Measurements from ENCODE around the gene AATF.
A peak's percentile ranks its signal among the peaks of the same experiment; 100 is the strongest.

The AATF gene

DNA sequence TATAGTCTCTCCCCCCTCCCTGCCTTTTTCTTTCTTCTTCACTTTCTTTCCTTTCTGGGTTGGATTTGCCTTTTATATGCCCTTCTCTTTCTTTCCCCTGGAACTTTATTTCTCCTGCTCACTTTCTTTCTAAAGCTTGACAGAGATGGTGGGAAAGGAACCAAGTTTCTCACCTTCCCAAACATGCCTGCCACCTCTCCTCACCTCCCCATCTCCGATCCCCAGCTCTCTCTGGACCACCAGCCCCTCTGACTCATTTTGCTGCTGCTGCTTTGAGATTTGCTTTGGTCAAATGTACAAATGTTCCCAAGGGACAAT lies 18.2 kb upstream of the AATF start:
- no peak for DNase-seq (ENCODE audit: low read depth in 2 of 2)
- TF ChIP-seq, protein P1, sequence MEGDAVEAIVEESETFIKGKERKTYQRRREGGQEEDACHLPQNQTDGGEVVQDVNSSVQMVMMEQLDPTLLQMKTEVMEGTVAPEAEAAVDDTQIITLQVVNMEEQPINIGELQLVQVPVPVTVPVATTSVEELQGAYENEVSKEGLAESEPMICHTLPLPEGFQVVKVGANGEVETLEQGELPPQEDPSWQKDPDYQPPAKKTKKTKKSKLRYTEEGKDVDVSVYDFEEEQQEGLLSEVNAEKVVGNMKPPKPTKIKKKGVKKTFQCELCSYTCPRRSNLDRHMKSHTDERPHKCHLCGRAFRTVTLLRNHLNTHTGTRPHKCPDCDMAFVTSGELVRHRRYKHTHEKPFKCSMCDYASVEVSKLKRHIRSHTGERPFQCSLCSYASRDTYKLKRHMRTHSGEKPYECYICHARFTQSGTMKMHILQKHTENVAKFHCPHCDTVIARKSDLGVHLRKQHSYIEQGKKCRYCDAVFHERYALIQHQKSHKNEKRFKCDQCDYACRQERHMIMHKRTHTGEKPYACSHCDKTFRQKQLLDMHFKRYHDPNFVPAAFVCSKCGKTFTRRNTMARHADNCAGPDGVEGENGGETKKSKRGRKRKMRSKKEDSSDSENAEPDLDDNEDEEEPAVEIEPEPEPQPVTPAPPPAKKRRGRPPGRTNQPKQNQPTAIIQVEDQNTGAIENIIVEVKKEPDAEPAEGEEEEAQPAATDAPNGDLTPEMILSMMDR (IDR thresholded peaks at IDR 0.05; ENCODE audit: low read depth, low read length), result no peak
- no peak overlapping the region for H3K4me3 ChIP-seq (replicated peaks in 1 of 2; ENCODE audit: low read depth in 2 of 2, low read length in 2 of 2)

DNA sequence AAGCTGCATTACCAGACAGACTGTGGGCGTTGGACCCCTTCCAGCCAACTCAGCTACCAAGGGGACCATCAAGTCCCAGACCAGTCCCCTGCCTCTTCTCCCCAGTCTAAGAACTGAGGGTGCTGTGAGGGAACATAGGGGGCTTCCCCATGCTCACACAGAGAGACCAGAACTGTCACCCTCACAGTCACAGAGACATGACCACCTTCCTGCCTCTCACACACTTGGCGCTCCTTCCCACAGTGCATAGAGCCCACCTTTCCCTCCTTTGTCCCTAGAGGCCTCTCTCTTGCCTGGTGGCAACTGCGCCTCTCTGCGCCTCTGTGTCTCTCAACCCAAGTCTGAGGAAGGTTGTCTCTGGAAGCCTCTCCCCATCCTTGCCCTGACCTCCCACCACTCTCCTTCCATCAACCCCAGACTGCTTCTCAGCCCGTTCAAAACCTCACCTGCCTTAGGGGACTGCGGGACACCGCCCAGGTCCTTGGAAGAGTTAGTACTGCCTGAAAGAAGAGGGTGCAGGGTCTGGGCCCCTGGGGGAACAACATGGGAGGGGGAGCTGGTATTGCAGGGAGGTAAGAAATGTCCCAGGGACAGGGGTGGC lies 17.6 kb upstream of the AATF start:
- no peak for DNase-seq (ENCODE audit: low read depth in 2 of 2)
- TF ChIP-seq, protein P1 (IDR thresholded peaks at IDR 0.05; ENCODE audit: low read depth, low read length), result no peak
- no peak overlapping the region for H3K4me3 ChIP-seq (replicated peaks in 1 of 2; ENCODE audit: low read depth in 2 of 2, low read length in 2 of 2)

DNA sequence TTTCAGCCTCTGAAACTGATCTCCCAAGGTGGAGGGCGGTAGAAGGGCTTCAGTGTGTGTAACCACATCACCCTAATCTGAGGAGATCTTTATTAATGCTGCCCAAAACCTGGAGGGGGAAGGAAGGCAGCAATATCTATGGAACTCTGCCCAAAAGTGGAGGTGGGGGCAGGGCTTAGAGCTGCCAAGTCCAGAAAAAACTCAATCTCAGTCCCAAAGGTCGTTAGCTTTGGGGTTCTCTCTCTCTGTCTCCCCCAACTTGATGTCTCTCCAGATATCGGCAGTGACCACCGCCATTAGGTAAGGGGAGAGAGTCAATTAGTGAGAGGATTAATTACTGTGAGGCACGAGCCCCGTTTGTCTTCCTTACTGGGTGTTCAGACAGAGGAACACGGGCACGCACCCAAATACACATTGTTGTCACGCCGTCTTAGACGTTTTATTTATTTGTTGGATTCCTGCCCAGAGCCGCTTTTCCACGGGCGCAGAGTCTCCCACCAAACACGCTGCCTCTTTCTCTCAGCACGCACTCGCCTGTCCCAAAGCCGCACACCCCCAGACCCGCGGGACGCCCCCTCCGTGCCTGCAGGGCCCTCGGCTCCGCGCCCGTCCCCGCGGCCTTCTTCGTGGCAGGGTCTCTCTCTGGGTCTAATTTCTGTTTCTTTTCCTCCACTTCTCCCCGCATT lies 16.9 kb upstream of the AATF start:
- peak in 1 of 2 donors; percentile 38 for DNase-seq (ENCODE audit: low read depth in 2 of 2)
- no peak overlapping the region for H3K4me3 ChIP-seq (replicated peaks in 1 of 2; ENCODE audit: low read depth in 2 of 2, low read length in 2 of 2)
- TF ChIP-seq, protein P1 (IDR thresholded peaks at IDR 0.05; ENCODE audit: low read depth, low read length), result no peak

DNA sequence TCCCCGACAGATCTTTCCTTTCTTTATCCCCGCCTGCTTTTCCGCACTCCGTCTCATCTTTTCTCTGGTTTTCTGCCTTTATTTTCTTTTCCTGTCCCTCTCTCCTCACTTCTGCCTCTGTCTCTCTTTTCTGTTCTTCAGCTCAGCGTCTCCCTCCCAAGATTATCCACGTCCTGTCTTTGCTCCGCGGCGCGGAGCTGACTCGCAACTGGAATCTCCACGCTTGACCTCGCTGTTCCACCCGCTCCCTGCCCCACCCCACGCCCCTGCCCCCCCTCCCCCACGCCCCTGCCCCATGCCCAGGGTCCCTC lies 16.4 kb upstream of the AATF start:
- no peak for DNase-seq (ENCODE audit: low read depth in 2 of 2)
- no peak overlapping the region for H3K4me3 ChIP-seq (replicated peaks in 1 of 2; ENCODE audit: low read depth in 2 of 2, low read length in 2 of 2)
- TF ChIP-seq, protein P1 (IDR thresholded peaks at IDR 0.05; ENCODE audit: low read depth, low read length), result no peak

DNA sequence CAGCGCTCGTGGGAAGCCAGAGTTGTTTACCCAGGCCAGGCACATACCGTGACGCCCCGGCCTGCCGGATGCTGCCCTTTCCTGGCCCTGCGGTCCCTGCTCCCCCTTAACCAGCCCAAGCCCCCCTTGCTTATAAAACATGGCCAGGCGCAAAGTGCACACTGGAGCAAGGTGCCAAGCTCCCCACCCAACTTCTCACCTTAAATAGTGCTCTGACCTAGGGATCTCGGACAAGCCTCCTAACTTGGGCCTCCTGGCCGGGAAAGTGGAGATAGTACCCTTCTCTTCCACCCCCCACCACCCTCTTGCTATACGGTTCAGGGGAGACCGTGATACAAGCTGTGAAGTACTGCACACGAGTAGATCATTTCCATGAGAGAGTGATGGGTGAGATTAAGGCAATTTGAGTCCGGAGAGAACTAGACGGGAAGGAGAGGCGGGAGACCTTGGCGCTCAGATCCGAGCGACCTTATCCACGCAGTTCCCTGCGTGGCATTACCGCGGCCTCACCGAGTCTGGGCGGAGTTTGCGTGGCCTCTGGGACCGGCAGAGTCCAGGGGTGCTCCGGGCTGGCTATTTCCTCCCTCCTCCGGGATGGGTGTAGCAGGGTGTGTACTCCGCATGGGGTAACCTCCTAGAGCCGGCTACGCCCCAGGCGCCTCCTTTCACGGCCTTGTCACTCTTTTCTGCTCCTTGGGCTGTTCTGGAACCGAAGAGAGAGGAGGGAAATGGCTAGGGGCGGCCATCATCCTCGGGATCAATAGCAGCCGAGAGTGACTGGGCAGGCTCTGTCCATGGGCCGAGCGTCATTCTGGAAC lies 15.9 kb upstream of the AATF start:
- DNase-seq (ENCODE audit: low read depth in 2 of 2), result no peak
- TF ChIP-seq, protein P1 (IDR thresholded peaks at IDR 0.05; ENCODE audit: low read depth, low read length), result no peak
- H3K4me3 ChIP-seq (replicated peaks in 1 of 2; ENCODE audit: low read depth in 2 of 2, low read length in 2 of 2), result no peak overlapping the region

DNA sequence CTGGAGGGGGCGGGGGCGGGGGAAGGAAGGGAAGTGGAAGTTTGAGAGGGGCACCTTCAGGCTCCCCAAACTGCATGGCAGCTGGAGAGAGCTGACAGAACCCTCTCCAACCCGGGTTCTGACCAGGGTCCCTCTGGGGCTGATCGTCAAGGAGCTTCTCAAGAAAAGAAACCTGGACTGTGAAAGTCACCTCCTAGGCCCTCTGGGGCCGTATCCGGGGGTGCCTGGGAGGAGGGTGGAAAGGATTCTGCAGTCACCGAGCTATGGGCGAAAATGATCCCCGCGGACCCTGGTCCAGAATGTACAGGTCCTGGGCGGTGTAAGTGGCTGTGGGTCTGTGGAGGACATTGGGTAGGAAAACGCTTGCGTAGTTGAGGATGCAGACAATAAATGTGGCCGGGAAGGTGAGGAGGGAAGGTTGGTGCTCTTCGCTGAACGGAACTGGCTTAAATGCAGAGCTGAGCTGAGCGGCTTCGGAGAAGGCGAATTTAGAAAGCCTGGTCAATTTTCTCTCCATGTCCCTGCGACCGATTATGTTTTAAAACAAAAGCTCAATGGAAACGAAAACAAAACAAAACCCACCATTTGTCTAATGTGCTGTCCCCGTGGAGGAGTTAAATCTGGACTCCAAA lies 15.1 kb upstream of the AATF start:
- TF ChIP-seq, protein P1 (IDR thresholded peaks at IDR 0.05; ENCODE audit: low read depth, low read length), result no peak
- DNase-seq (ENCODE audit: low read depth in 2 of 2), result no peak
- no peak overlapping the region for H3K4me3 ChIP-seq (replicated peaks in 1 of 2; ENCODE audit: low read depth in 2 of 2, low read length in 2 of 2)

All from cardiac fibroblast (primary cell).